NT2/D1 (cell line): Measurements from ENCODE around the gene SLC5A11.

Experiments
- DNase-seq: peaks from one replicate; pipeline ENCODE4 v3.0.0-alpha.2; 2011; ENCODE audit warnings: low read depth, low spot score
- H3K27me3 ChIP-seq: 2 replicates; pipeline ENCODE4 v1.6.0; 2011; ENCODE audit warnings: mild to moderate bottlenecking; ENCODE audit not compliant: insufficient read length, insufficient read depth
- H3K36me3 ChIP-seq: 2 replicates; pipeline ENCODE4 v1.6.1; 2011; ENCODE audit warnings: mild to moderate bottlenecking, low read length, mixed read lengths; ENCODE audit not compliant: insufficient read depth, insufficient read length
- H3K4me1 ChIP-seq: 2 replicates; pipeline ENCODE4 v1.5.1; 2011; ENCODE audit not compliant: insufficient read depth, insufficient read length
- H3K4me3 ChIP-seq: 2 replicates; pipeline ENCODE4 v1.5.1; 2011; ENCODE audit warnings: low read depth; ENCODE audit not compliant: insufficient read length
- H3K9ac ChIP-seq: 2 replicates; pipeline ENCODE4 v1.6.0; 2011; ENCODE audit warnings: low read depth; ENCODE audit not compliant: insufficient read length
- H3K9me3 ChIP-seq: 2 replicates; pipeline ENCODE4 v1.5.1; 2011; ENCODE audit warnings: mild to moderate bottlenecking, low read length; ENCODE audit not compliant: insufficient read depth
- SUZ12 ChIP-seq: IDR thresholded peaks from 2 replicates; pipeline ENCODE4 v1.6.1; 2011; ENCODE audit not compliant: insufficient read length, insufficient read depth; ENCODE audit errors: extremely low read depth
- YY1 ChIP-seq: IDR thresholded peaks from 2 replicates; pipeline ENCODE4 v1.6.1; 2011; ENCODE audit not compliant: insufficient read length, insufficient read depth
- ZNF274 ChIP-seq: IDR thresholded peaks from 2 replicates; pipeline ENCODE4 v1.6.1; 2011; ENCODE audit warnings: mild to moderate bottlenecking, low read depth, low read length

The SLC5A11 gene

GRCh38 chr16:24944206-24944605 lies 98.4 kb downstream of the SLC5A11 start:
- no peaks in the 10 kb centered on the region for H3K27me3 ChIP-seq
- H3K4me3 ChIP-seq: no peak overlapping the region
- H3K9me3 ChIP-seq: no peaks in the 10 kb centered on the region
- TF ChIP-seq YY1 (no peak), SUZ12 (no peak), ZNF274 (no peak)
- peaks cover 85% of the 10 kb centered on the region for H3K36me3 ChIP-seq
- DNase-seq: no peak
- H3K9ac ChIP-seq: no peak overlapping the region
- H3K4me1 ChIP-seq: no peaks in the 10 kb centered on the region

GRCh38 chr16:24946155-24946554 lies 100.4 kb downstream of the SLC5A11 start:
- Histone ChIP-seq H3K36me3 (peaks cover 80% of the 10 kb centered on the region), H3K27me3 (no peaks in the 10 kb centered on the region), H3K9me3 (no peaks in the 10 kb centered on the region), H3K4me1 (no peaks in the 10 kb centered on the region), H3K4me3 (no peak overlapping the region), H3K9ac (no peak overlapping the region)
- DNase-seq: no peak
- TF ChIP-seq SUZ12 (no peak), ZNF274 (no peak), YY1 (no peak)

- Histone ChIP-seq H3K4me1 (no peaks in the 10 kb centered on the region), H3K4me3 (no peak overlapping the region), H3K27me3 (no peaks in the 10 kb centered on the region), H3K36me3 (peaks cover 91% of the 10 kb centered on the region), H3K9ac (no peak overlapping the region), H3K9me3 (no peaks in the 10 kb centered on the region)
- DNase-seq: no peak
- TF ChIP-seq SUZ12: no peak
- TF ChIP-seq YY1: no peak
- no peak for TF ChIP-seq ZNF274
Measured at GRCh38 chr16:24950275-24950674, 104.5 kb downstream of the SLC5A11 start.

- H3K27me3 ChIP-seq: no peaks in the 10 kb centered on the region
- no peaks in the 10 kb centered on the region for H3K9me3 ChIP-seq
- no peak for DNase-seq
- no peak overlapping the region for H3K9ac ChIP-seq
- H3K36me3 ChIP-seq: peaks cover 91% of the 10 kb centered on the region
- H3K4me3 ChIP-seq: no peak overlapping the region
- H3K4me1 ChIP-seq: no peaks in the 10 kb centered on the region
- no peak for TF ChIP-seq YY1
- no peak for TF ChIP-seq SUZ12
- TF ChIP-seq ZNF274: no peak
Measured at GRCh38 chr16:24953306-24953705, 107.5 kb downstream of the SLC5A11 start.

- Histone ChIP-seq H3K27me3 (no peaks in the 10 kb centered on the region), H3K9me3 (no peaks in the 10 kb centered on the region), H3K9ac (no peak overlapping the region), H3K36me3 (peaks cover 92% of the 10 kb centered on the region), H3K4me3 (no peak overlapping the region), H3K4me1 (no peaks in the 10 kb centered on the region)
- no peak for DNase-seq
- no peak for TF ChIP-seq SUZ12
- no peak for TF ChIP-seq ZNF274
- TF ChIP-seq YY1: no peak
Measured at GRCh38 chr16:24953721-24954120, 108.0 kb downstream of the SLC5A11 start.

- Histone ChIP-seq H3K4me3 (no peak overlapping the region), H3K9ac (no peak overlapping the region), H3K36me3 (peaks cover 93% of the 10 kb centered on the region), H3K27me3 (no peaks in the 10 kb centered on the region), H3K4me1 (no peaks in the 10 kb centered on the region), H3K9me3 (no peaks in the 10 kb centered on the region)
- no peak for TF ChIP-seq YY1
- TF ChIP-seq ZNF274: no peak
- no peak for TF ChIP-seq SUZ12
- DNase-seq: no peak
Measured at GRCh38 chr16:24954137-24954536, 108.4 kb downstream of the SLC5A11 start.

GRCh38 chr16:24955975-24956731 lies 110.4 kb downstream of the SLC5A11 start:
- H3K27me3 ChIP-seq: no peaks in the 10 kb centered on the region
- H3K36me3 ChIP-seq: peaks cover 92% of the 10 kb centered on the region
- no peak overlapping the region for H3K4me3 ChIP-seq
- TF ChIP-seq SUZ12 (no peak), YY1 (no peak), ZNF274 (no peak)
- DNase-seq: no peak
- H3K4me1 ChIP-seq: no peaks in the 10 kb centered on the region
- no peaks in the 10 kb centered on the region for H3K9me3 ChIP-seq
- H3K9ac ChIP-seq: no peak overlapping the region
